A549 (cell line): ENCODE results near the gene FAM171A1. TPM values are rescaled to one million over a fixed set of nuclear protein-coding genes. Genes with fewer than 3 reads are reported as not detected.

ENCODE experiments used
- ATAC-seq, 2 experiments: fragments of 200-7000 bp in 1 of 2; fragments of >200 bp in 1 of 2; cut with Nextera tagmentation in 1 of 2; cut with Tn5 transposase in 1 of 2; 3 replicates each; pipeline versions ENCODE4 v1.8.0 to v1.9.1; 2018 to 2020; ENCODE audit warnings: mild to moderate bottlenecking in 1 of 2, moderate library complexity in 1 of 2
- CTCF ChIA-PET: fragments of 300-600 bp; sonication (Branson Sonifier 250); formaldehyde crosslinking; extraction: SDS; loops from one replicate; lab custom pipeline; 2021; ENCODE audit warnings: antibody characterized with exemption, inconsistent platforms; lab: Yijun Ruan, JAX
- POLR2A ChIA-PET: fragments of 350-600 bp; formaldehyde crosslinking; extraction: SDS; loops from one replicate; lab custom pipeline; 2021; ENCODE audit warnings: antibody characterized with exemption, inconsistent platforms; lab: Yijun Ruan, JAX
- DNase-seq, 2 experiments: peaks; one replicate each; pipeline versions ENCODE4 v3.0.0 to v3.0.0-alpha.2; 2011 to 2016; ENCODE audit warnings: low read depth in 1 of 2, low spot score in 1 of 2
- FAIRE-seq: peaks from 2 replicates; lab custom pipeline; 2011; peaks lifted over from hg19 to GRCh38; lab: Jason Lieb, UNC
- H3K27ac ChIP-seq, 2 experiments: fragments of >200 bp; sonication (Bioruptor Twin); formaldehyde crosslinking; 3 replicates each; pipeline ENCODE4 v1.5.1; 2016 to 2017
- H3K4me1 ChIP-seq: fragments of >200 bp; sonication (Bioruptor Twin); formaldehyde crosslinking; 3 replicates; pipeline ENCODE4 v1.6.1; 2016
- H3K4me2 ChIP-seq: fragments of >200 bp; sonication (Bioruptor Twin); formaldehyde crosslinking; 3 replicates; pipeline ENCODE4 v1.6.1; 2016
- H3K4me3 ChIP-seq: fragments of >200 bp; sonication (Bioruptor Twin); formaldehyde crosslinking; 3 replicates; pipeline ENCODE4 v1.5.1; 2016
- H3K9me3 ChIP-seq: fragments of >200 bp; sonication (Bioruptor Twin); formaldehyde crosslinking; 3 replicates; pipeline ENCODE4 v1.6.1; 2016
- BCL3 ChIP-seq: fragments of >200 bp; sonication (Bioruptor Twin); formaldehyde crosslinking; IDR thresholded peaks from 3 replicates; pipeline ENCODE4 v1.6.1; 2016
- CBX2 ChIP-seq: fragments of 200-600 bp; sonication (generic); IDR thresholded peaks from 2 replicates; pipeline ENCODE4 v1.6.1; 2016; ENCODE audit warnings: low read depth, mild to moderate bottlenecking, borderline replicate concordance
- CBX8 ChIP-seq: fragments of 200-600 bp; sonication (generic); IDR thresholded peaks from 2 replicates; pipeline ENCODE4 v1.6.1; 2016
- CEBPB ChIP-seq, 2 experiments: fragments of >200 bp in 1 of 2; sonication (Bioruptor Twin) in 1 of 2; formaldehyde crosslinking in 1 of 2; IDR thresholded peaks; 2 replicates each; pipeline ENCODE4 v1.6.1; 2012 to 2016
- CHD2 ChIP-seq: fragments of 150-350 bp; IDR thresholded peaks from 2 replicates; pipeline ENCODE4 v1.6.1; 2014; ENCODE audit warnings: low read length; ENCODE audit not compliant: partially characterized antibody
- E2F6 ChIP-seq: IDR thresholded peaks from 2 replicates; pipeline ENCODE4 v1.6.1; 2012; ENCODE audit warnings: low read depth, borderline replicate concordance
- EHF ChIP-seq: fragments of 250-450 bp; sonication (Bioruptor Pico); IDR thresholded peaks from 2 replicates; pipeline ENCODE4 v1.5.0; 2020; ENCODE audit warnings: mild to moderate bottlenecking
- ELK1 ChIP-seq: fragments of 150-350 bp; IDR thresholded peaks from 2 replicates; pipeline ENCODE4 v1.6.1; 2014; ENCODE audit warnings: low read depth, mild to moderate bottlenecking, low read length
- ESRRA ChIP-seq: fragments of 150-350 bp; IDR thresholded peaks from 2 replicates; pipeline ENCODE4 v1.6.1; 2014; ENCODE audit warnings: mild to moderate bottlenecking, low read length, borderline replicate concordance
- FOSL2 ChIP-seq, 2 experiments: fragments of 450-650 bp in 1 of 2; fragments of >200 bp in 1 of 2; sonication (Bioruptor Twin) in 1 of 2; formaldehyde crosslinking; IDR thresholded peaks; 2 replicates each; pipeline versions ENCODE4 v1.5.0 to v1.6.1; 2016 to 2020; ENCODE audit warnings: mild to moderate bottlenecking in 1 of 2, moderate library complexity in 1 of 2
- FOXS1 ChIP-seq: fragments of 250-450 bp; sonication (Bioruptor Pico); IDR thresholded peaks from 2 replicates; pipeline ENCODE4 v1.5.0; 2020; ENCODE audit warnings: mild to moderate bottlenecking, moderate library complexity
- HMGXB4 ChIP-seq: fragments of 250-450 bp; sonication (Bioruptor Pico); IDR thresholded peaks from 2 replicates; pipeline ENCODE4 v1.5.0; 2021; ENCODE audit warnings: mild to moderate bottlenecking, moderate library complexity, borderline replicate concordance
- HOXB13 ChIP-seq: fragments of 250-450 bp; sonication (Bioruptor Pico); IDR thresholded peaks from 2 replicates; pipeline ENCODE4 v1.5.0; 2020; ENCODE audit warnings: low read depth, mild to moderate bottlenecking, moderate library complexity
- JUN ChIP-seq, 2 experiments: fragments of >200 bp; sonication (Bioruptor Twin); formaldehyde crosslinking; IDR thresholded peaks; 2 replicates in 1 of 2; 3 replicates in 1 of 2; pipeline ENCODE4 v1.6.1; 2016 to 2017
- JUNB ChIP-seq: fragments of >200 bp; sonication (Bioruptor Twin); formaldehyde crosslinking; IDR thresholded peaks from 2 replicates; pipeline ENCODE4 v1.6.1; 2016
- KDM5A ChIP-seq: fragments of 200-600 bp; sonication (generic); IDR thresholded peaks from 2 replicates; pipeline ENCODE4 v1.6.1; 2016; ENCODE audit warnings: antibody characterized with exemption, mild to moderate bottlenecking
- MAFK ChIP-seq: fragments of 450-650 bp; IDR thresholded peaks from 2 replicates; pipeline ENCODE4 v1.6.1; 2014; ENCODE audit not compliant: partially characterized antibody
- NFE2L2 ChIP-seq: fragments of 150-350 bp; conservative IDR thresholded peaks from 2 replicates; pipeline ENCODE4 v1.6.1; 2014; ENCODE audit warnings: low read length
- NPAS2 ChIP-seq: fragments of 250-450 bp; sonication (Bioruptor Pico); IDR thresholded peaks from 2 replicates; pipeline ENCODE4 v1.8.0; 2022; ENCODE audit warnings: mild to moderate bottlenecking, moderate library complexity, borderline replicate concordance
- PBX3 ChIP-seq: IDR thresholded peaks from 2 replicates; pipeline ENCODE4 v1.6.1; 2012
- PHF8 ChIP-seq: fragments of 200-600 bp; sonication (generic); IDR thresholded peaks from 2 replicates; pipeline ENCODE4 v1.6.1; 2016; ENCODE audit warnings: low read depth, mild to moderate bottlenecking, antibody characterized with exemption, moderate library complexity, borderline replicate concordance
- POLR2AphosphoS2 ChIP-seq: conservative IDR thresholded peaks from 2 replicates; pipeline ENCODE4 v1.6.1; 2012; ENCODE audit warnings: low read length, improper control_type of control experiment, inconsistent platforms
- RNF2 ChIP-seq: fragments of 200-600 bp; sonication (generic); IDR thresholded peaks from 2 replicates; pipeline ENCODE4 v1.6.1; 2016; ENCODE audit warnings: low read depth, mild to moderate bottlenecking, antibody characterized with exemption, moderate library complexity, borderline replicate concordance
- TP53 ChIP-seq: fragments of 250-450 bp; sonication (Bioruptor Pico); IDR thresholded peaks from 2 replicates; pipeline ENCODE4 v1.5.0; 2021; ENCODE audit warnings: mild to moderate bottlenecking, moderate library complexity
- ZC3H11A ChIP-seq: fragments of 450-650 bp; IDR thresholded peaks from 2 replicates; pipeline ENCODE4 v1.6.1; 2014; ENCODE audit warnings: antibody characterized with exemption, mild to moderate bottlenecking
- ZFP36 ChIP-seq: fragments of 450-650 bp; IDR thresholded peaks from 2 replicates; pipeline ENCODE4 v1.6.1; 2014; ENCODE audit warnings: borderline replicate concordance; ENCODE audit not compliant: partially characterized antibody
- ZSCAN20 ChIP-seq: fragments of 250-450 bp; sonication (Bioruptor Pico); IDR thresholded peaks from 2 replicates; pipeline ENCODE4 v1.8.0; 2022; ENCODE audit warnings: mild to moderate bottlenecking, moderate library complexity
- whole genome bisulfite sequencing: methylation state at CpG from one replicate; pipeline ENCODE4 v1.1.6; 2017; ENCODE audit errors: missing lambda C conversion rate; 5-methylcytosine and 5-hydroxymethylcytosine counted together
- polyA plus RNA-seq, 4 experiments: library from polyadenylated mRNA; depleted of rRNA in 3 of 4; stranded (reverse); fragments of >200 nt; fragmentation: RNase III in 1 of 4; extraction: RNeasy Plus Mini Kit Qiagen cat#74134 plus additional on column Dnase treatment in 1 of 4; gene quantifications; 2 replicates in 3 of 4; 3 replicates in 1 of 4; pipeline ENCODE4 v1.2.3, GENCODE V29; 2011 to 2017

FAM171A1 gene
- polyA plus RNA-seq, 2 of the 4 experiments (the other 2 are of a cell fraction) = 13.8 to 15.2 TPM

- ChIA-PET CTCF (no interaction called here), POLR2A (no interaction called here)
- WGBS = 82% methylated on average over 8 of the region's 8 CpGs
- FAIRE-seq (no peak), DNase-seq (no peak), ATAC-seq (no peak)
- no peaks in the 10 kb centered on the region for H3K4me1 ChIP-seq
- no peak for TF ChIP-seq ZSCAN20
- no peak for TF ChIP-seq ESRRA
- no peak for TF ChIP-seq ZFP36
- no peak for TF ChIP-seq CBX8
- no peak for TF ChIP-seq HOXB13 (CRISPR knock-in tag)
- TF ChIP-seq RNF2 = no peak
- no peak for TF ChIP-seq CBX2
- H3K4me2 ChIP-seq = no peak overlapping the region
- no peaks in the 10 kb centered on the region for H3K9me3 ChIP-seq
- no peak overlapping the region for H3K4me3 ChIP-seq
- H3K27ac ChIP-seq = no peak overlapping the region
Observed at GRCh38 chr10:15315286-15315685, 55.8 kb downstream of the FAM171A1 start.

GRCh38 chr10:15314482-15315045 is 56.5 kb downstream of the FAM171A1 start:
- no peak for ATAC-seq
- POLR2A ChIA-PET = no interaction called here

GRCh38 chr10:15313843-15314242 is 57.2 kb downstream of the FAM171A1 start:
- ChIA-PET CTCF (no interaction called here), POLR2A (no interaction called here)
- ATAC-seq (no peak), DNase-seq (no peak), FAIRE-seq (no peak)
- Histone ChIP-seq H3K4me3 (no peak overlapping the region), H3K9me3 (no peaks in the 10 kb centered on the region), H3K27ac (no peak overlapping the region), H3K4me1 (no peaks in the 10 kb centered on the region), H3K4me2 (no peak overlapping the region)
- WGBS = 89% methylated on average over 13 of the region's 13 CpGs
- no peak for TF ChIP-seq ZSCAN20
- no peak for TF ChIP-seq TP53 (CRISPR knock-in tag)
- TF ChIP-seq ELK1 = no peak
- no peak for TF ChIP-seq NFE2L2
- TF ChIP-seq FOXS1 (CRISPR knock-in tag) = no peak
- no peak for TF ChIP-seq POLR2AphosphoS2
- no peak for TF ChIP-seq HMGXB4 (CRISPR knock-in tag)
- TF ChIP-seq HOXB13 (CRISPR knock-in tag) = no peak
- TF ChIP-seq JUNB = no peak
- TF ChIP-seq ESRRA = no peak
- TF ChIP-seq PBX3 = no peak
- TF ChIP-seq BCL3 = no peak
- no peak for TF ChIP-seq NPAS2 (CRISPR knock-in tag)
- TF ChIP-seq PHF8 = no peak
- TF ChIP-seq E2F6 = no peak
- no peak for TF ChIP-seq CEBPB (IDR thresholded peaks at IDR 0.05)
- TF ChIP-seq MAFK = no peak
- no peak for TF ChIP-seq ZFP36
- no peak for TF ChIP-seq EHF

More at GRCh38 chr10:15314482-15315045, 56.5 kb downstream of the FAM171A1 start:
- CTCF ChIA-PET = no interaction called here
- no peak for TF ChIP-seq PHF8
- TF ChIP-seq JUN (IDR thresholded peaks at IDR 0.05) = no peak
- no peak for TF ChIP-seq ELK1
- no peak for TF ChIP-seq CHD2
- TF ChIP-seq KDM5A = no peak
- TF ChIP-seq HOXB13 (CRISPR knock-in tag) = no peak
- no peak for TF ChIP-seq ZC3H11A
- TF ChIP-seq FOSL2 (IDR thresholded peaks at IDR 0.05) = no peak
- no peak for TF ChIP-seq FOSL2 (CRISPR knock-in tag; IDR thresholded peaks at IDR 0.05)
- FAIRE-seq (no peak), DNase-seq (no peak)
- H3K27ac ChIP-seq = no peak overlapping the region
- no peak overlapping the region for H3K4me3 ChIP-seq
- H3K4me2 ChIP-seq = no peak overlapping the region
- H3K9me3 ChIP-seq = no peaks in the 10 kb centered on the region
- WGBS = 92% methylated on average over 17 of the region's 17 CpGs
- H3K4me1 ChIP-seq = no peaks in the 10 kb centered on the region
